ENCODE data around the gene SETD2. TPM values are rescaled to one million over a fixed set of nuclear protein-coding genes. Genes with fewer than 3 reads are reported as not detected.
A peak's percentile ranks its signal among the peaks of the same experiment; 100 is the strongest.

The SETD2 gene
- total and polyA plus RNA-seq, 9 of the 15 experiments (the other 6 are each of a cell fraction or from before 2014, with no cell fraction given), result 8.2 to 44.0 (median 33.6) TPM

DNA sequence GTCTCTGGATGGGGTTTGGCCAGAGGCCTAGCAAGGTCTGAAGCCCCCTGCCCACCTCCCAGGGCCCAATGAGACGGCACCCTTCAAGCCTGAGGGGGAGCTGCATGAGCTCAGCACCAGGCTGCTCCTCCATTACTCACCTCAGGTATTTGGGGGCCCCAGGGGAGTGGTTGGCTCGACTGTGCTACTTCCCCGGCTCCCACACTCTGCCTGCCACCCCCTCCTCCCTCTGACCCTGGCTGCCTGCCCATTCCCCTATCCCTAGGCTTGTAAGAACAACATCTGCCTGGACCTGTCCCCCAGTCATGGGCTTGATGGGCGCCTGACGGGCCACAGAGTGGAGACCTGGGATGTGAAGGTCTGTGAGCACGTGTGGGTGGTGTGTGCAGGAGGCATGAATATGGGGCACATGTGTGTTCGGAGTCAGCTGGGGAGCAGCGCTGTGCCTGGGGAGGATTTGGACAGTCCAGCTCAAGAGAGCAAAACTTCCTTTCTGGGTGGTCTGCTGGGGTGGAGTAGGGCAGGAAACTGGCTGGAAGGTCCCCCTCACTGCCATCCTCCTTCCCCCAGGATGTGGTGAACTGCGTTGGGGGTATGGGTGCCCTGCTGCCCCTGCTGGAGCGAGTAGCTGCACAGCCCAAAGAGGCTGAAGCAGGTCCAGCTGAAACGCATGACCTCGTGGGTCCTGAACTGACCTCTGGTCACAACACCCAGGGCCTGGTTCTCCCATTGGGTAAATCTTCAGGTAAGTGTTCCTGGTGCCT lies 167.0 kb downstream of the SETD2 start (continued):
- no peak for TF ChIP-seq ZNF253 (CRISPR knock-in tag; conservative IDR thresholded peaks at IDR 0.05)
- peak; percentile 52; the same call in 1 of the 2 replicates for TF ChIP-seq RBFOX2 (IDR thresholded peaks at IDR 0.05; ENCODE audit: low read depth, low read length)
- TF ChIP-seq KDM5B (IDR thresholded peaks at IDR 0.05; ENCODE audit: insufficient replicate concordance, low read depth, low read length), result no peak
- TF ChIP-seq, protein P1, sequence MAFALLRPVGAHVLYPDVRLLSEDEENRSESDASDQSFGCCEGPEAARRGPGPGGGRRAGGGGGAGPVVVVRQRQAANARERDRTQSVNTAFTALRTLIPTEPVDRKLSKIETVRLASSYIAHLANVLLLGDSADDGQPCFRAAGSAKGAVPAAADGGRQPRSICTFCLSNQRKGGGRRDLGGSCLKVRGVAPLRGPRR (CRISPR knock-in tag; IDR thresholded peaks at IDR 0.05), result no peak
- TF ChIP-seq ZFX (CRISPR knock-in tag; IDR thresholded peaks at IDR 0.05), result no peak
- TF ChIP-seq, protein P2, sequence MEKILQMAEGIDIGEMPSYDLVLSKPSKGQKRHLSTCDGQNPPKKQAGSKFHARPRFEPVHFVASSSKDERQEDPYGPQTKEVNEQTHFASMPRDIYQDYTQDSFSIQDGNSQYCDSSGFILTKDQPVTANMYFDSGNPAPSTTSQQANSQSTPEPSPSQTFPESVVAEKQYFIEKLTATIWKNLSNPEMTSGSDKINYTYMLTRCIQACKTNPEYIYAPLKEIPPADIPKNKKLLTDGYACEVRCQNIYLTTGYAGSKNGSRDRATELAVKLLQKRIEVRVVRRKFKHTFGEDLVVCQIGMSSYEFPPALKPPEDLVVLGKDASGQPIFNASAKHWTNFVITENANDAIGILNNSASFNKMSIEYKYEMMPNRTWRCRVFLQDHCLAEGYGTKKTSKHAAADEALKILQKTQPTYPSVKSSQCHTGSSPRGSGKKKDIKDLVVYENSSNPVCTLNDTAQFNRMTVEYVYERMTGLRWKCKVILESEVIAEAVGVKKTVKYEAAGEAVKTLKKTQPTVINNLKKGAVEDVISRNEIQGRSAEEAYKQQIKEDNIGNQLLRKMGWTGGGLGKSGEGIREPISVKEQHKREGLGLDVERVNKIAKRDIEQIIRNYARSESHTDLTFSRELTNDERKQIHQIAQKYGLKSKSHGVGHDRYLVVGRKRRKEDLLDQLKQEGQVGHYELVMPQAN (IDR thresholded peaks at IDR 0.05; ENCODE audit: borderline replicate concordance), result no peak
- TF ChIP-seq ZFPM2 (CRISPR knock-in tag; IDR thresholded peaks at IDR 0.05), result no peak
- TF ChIP-seq ZNF311 (CRISPR knock-in tag; IDR thresholded peaks at IDR 0.05), result no peak
- no peak for TF ChIP-seq PPARD (CRISPR knock-in tag; IDR thresholded peaks at IDR 0.05)
- TF ChIP-seq KAT2B (IDR thresholded peaks at IDR 0.05; ENCODE audit: low read depth, low read length), result no peak
